ENCODE results near the gene ORM2. TPM values are rescaled to one million over a fixed set of nuclear protein-coding genes. Genes with fewer than 3 reads are reported as not detected.

ORM2 gene
- total and polyA plus RNA-seq, 2 of the 8 experiments (the other 6 are each of a cell fraction or from before 2014, with no cell fraction given), result 1.3 TPM; not detected in 1

DNA sequence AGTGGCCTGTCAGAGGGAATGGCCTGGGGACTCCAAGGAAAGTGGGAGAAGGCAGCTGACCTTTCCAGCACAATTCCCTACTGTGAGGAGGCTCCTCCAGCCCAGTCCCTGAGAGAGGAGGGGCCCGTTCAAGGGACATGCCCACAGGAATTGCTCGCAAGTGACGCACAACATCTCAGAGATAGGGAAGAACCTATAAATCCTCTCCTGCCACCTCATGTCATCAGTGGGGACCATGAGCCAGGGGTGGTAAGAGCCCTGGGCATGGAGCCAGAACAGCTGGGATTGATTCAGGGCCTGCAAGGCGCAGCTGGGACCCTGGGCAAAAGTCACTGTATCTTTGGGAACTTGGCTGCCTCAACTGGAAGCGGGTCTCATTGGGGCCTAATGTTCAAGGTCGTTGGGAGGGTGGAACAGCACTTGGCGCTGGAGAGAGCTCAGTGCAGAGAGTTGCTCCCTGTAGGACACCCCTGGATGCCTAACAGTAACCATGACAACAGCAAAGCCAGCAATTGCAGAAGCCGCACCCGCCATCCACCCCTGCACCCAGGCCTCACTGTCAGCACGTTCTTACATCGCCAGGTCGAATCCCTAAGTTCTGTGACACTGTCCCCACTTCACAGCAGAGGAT, 48.1 kb upstream of the ORM2 start:
- Histone ChIP-seq H3K79me2 (ENCODE audit: control insufficient read depth in 1 of 2, insufficient read depth in 2 of 2, low read length in 2 of 2) (no peaks in the 10 kb centered on the region), H3K23me2 (ENCODE audit: low read depth, low read length) (peaks cover 6% of the 10 kb centered on the region; the same call in 1 of the 2 replicates), H3K23ac (ENCODE audit: insufficient read length) (no peak overlapping the region), H2BK12ac (ENCODE audit: low read depth, low read length) (no peak overlapping the region), H3K4me1 (replicated peaks in 1 of 4; ENCODE audit: control insufficient read depth in 3 of 4, insufficient read depth in 4 of 4, low read length in 3 of 4) (peaks cover 0 to 10% (median 1%) of the 10 kb centered on the region in 4 experiments; a peak in 3 of 7 replicates), H2BK5ac (ENCODE audit: low read depth, low read length) (no peak overlapping the region), H2AFZ (ENCODE audit: low read length) (no peak overlapping the region), H3K4ac (replicated peaks; ENCODE audit: insufficient read length, low read depth, low read length) (no peak overlapping the region), H2BK15ac (ENCODE audit: low read length) (no peak overlapping the region), H3K4me3 (ENCODE audit: extremely low read depth in 1 of 4, insufficient read depth in 2 of 4, low read depth in 3 of 4, low read length in 4 of 4) (no peak overlapping the region), H3K56ac (replicated peaks; ENCODE audit: insufficient read length, low read depth, low read length) (no peak overlapping the region), H3K4me2 (ENCODE audit: insufficient read depth in 1 of 2, low read depth in 2 of 2, low read length in 2 of 2) (no peak overlapping the region), H4K20me1 (replicated peaks in 1 of 2; ENCODE audit: control insufficient read depth in 1 of 2, insufficient read depth in 2 of 2, low read length in 2 of 2) (peaks cover 1 to 6% of the 10 kb centered on the region in 2 experiments), H2BK120ac (replicated peaks; ENCODE audit: low read depth, low read length) (no peak overlapping the region), H4K8ac (ENCODE audit: extremely low read depth, insufficient read depth, low read length) (no peak overlapping the region), H3K79me1 (ENCODE audit: low read depth, low read length) (no peaks in the 10 kb centered on the region), H2BK20ac (ENCODE audit: low read length) (no peak overlapping the region), H4K91ac (replicated peaks; ENCODE audit: insufficient read length, low read length) (no peak overlapping the region), H2AK5ac (ENCODE audit: low read depth, low read length) (no peak overlapping the region), H3K27ac (ENCODE audit: low read depth, low read length) (no peak overlapping the region), H3K14ac (ENCODE audit: insufficient read length) (no peak overlapping the region), H3K36me3 (ENCODE audit: control insufficient read depth in 2 of 4, insufficient read depth in 4 of 4, low read length in 3 of 4) (peaks cover 0 to 4% (median 0%) of the 10 kb centered on the region in 4 experiments; a peak in 2 of 8 replicates), H4K5ac (ENCODE audit: insufficient read length, low read depth, low read length) (no peak overlapping the region), H3K27me3 (replicated peaks in 1 of 4; ENCODE audit: control insufficient read depth in 3 of 4, extremely low read depth in 1 of 4, insufficient read depth in 3 of 4, low read length in 3 of 4) (no peaks in the 10 kb centered on the region), H3K18ac (ENCODE audit: extremely low read depth, low read length) (no peak overlapping the region), H3K9me3 (ENCODE audit: insufficient read depth in 2 of 2, low read depth in 1 of 2, low read length in 1 of 2) (no peaks in the 10 kb centered on the region), H3K9ac (replicated peaks in 1 of 4; ENCODE audit: extremely low read depth in 1 of 4, low read depth in 3 of 4, low read length in 3 of 4) (no peak overlapping the region)
- POLR2A ChIA-PET (ENCODE audit: partially characterized antibody), result interaction anchor here (1.1 kb wide), 1 partner anchor 30 kb away, joined by 3 read pairs; no protein-coding TSS in a partner anchor
- TF ChIP-seq RAD21 (IDR thresholded peaks at IDR 0.05 in 1 of 2, conservative IDR thresholded peaks at IDR 0.05 in 1 of 2; ENCODE audit: low read depth in 2 of 2, low read length in 2 of 2), result no peak
- TF ChIP-seq JUN (IDR thresholded peaks at IDR 0.05; ENCODE audit: low read depth, low read length), result no peak
- TF ChIP-seq TBP (IDR thresholded peaks at IDR 0.05; ENCODE audit: low read depth, low read length), result no peak
- no peak for TF ChIP-seq RFX5 (IDR thresholded peaks at IDR 0.05; ENCODE audit: borderline replicate concordance, low read depth, low read length)
- no peak for TF ChIP-seq SAP30 (IDR thresholded peaks at IDR 0.05; ENCODE audit: insufficient read depth, insufficient replicate concordance, low read length)
- TF ChIP-seq ATF2 (IDR thresholded peaks at IDR 0.05; ENCODE audit: low read length), result no peak
- TF ChIP-seq USF2 (IDR thresholded peaks at IDR 0.05; ENCODE audit: low read length), result no peak
- no peak for TF ChIP-seq TAF1 (IDR thresholded peaks at IDR 0.05; ENCODE audit: low read depth, low read length)
- no peak for TF ChIP-seq RXRA (IDR thresholded peaks at IDR 0.05; ENCODE audit: insufficient read depth, low read depth, low read length)
- CTCF ChIA-PET (ENCODE audit: partially characterized antibody), result interaction anchor here (0.6 to 3.1 kb wide), 6 partner anchors 10 to 197 kb away, joined by 3 to 18 read pairs (median 4); no protein-coding TSS in a partner anchor
- WGBS, 2 experiments (ENCODE audit: extremely low coverage in 1 of 2, insufficient coverage in 1 of 2, insufficient read length in 1 of 2, insufficient replicate concordance in 2 of 2, low coverage in 1 of 2, low lambda C conversion rate in 2 of 2, missing lambda C conversion rate in 1 of 2), result 89% methylated on average over 12 of the region's 12 CpGs; no CpG with 5 or more reads in 1 of the 2 experiments
- DNase-seq (ENCODE audit: low read depth in 1 of 2, low spot score in 2 of 2), result no peak
- FAIRE-seq, result no peak
